HepG2 (cell line): ENCODE data around the gene NT5M. TPM values are rescaled to one million over a fixed set of nuclear protein-coding genes. Genes with fewer than 3 reads are reported as not detected.
A peak's percentile ranks its signal among the peaks of the same experiment; 100 is the strongest.

Source experiments
- ARID2 ChIP-seq: sonication (generic); formaldehyde crosslinking; IDR thresholded peaks from 2 replicates; pipeline ENCODE4 v1.8.1; 2022; ENCODE audit warnings: mild to moderate bottlenecking, missing genetic modification reagents, borderline replicate concordance
- ARNTL ChIP-seq: sonication (generic); formaldehyde crosslinking; IDR thresholded peaks from 2 replicates; pipeline ENCODE4 v1.4.0; 2020; ENCODE audit warnings: mild to moderate bottlenecking, missing genetic modification reagents
- MATR3 ChIP-seq: sonication (generic); formaldehyde crosslinking; IDR thresholded peaks from 2 replicates; pipeline ENCODE4 v1.4.0; 2020; ENCODE audit warnings: missing genetic modification reagents
- MXD4 ChIP-seq: IDR thresholded peaks from 2 replicates; pipeline ENCODE4 v1.6.1; 2016; ENCODE audit warnings: mild to moderate bottlenecking, missing biosample characterization, missing genetic modification reagents
- SMARCE1 ChIP-seq: fragments of 450-650 bp; IDR thresholded peaks from 2 replicates; pipeline ENCODE4 v1.6.1; 2017; ENCODE audit warnings: borderline replicate concordance
- ZBTB40 ChIP-seq, 2 experiments: fragments of 450-650 bp in 1 of 2; sonication (generic) in 1 of 2; formaldehyde crosslinking in 1 of 2; IDR thresholded peaks; 2 replicates each; pipeline versions ENCODE4 v1.6.1 to v1.8.0; 2016 to 2022; ENCODE audit warnings: antibody characterized with exemption in 1 of 2, mild to moderate bottlenecking in 1 of 2, missing genetic modification reagents in 1 of 2
- ZNF543 ChIP-seq: sonication (generic); formaldehyde crosslinking; IDR thresholded peaks from 2 replicates; pipeline ENCODE4 v1.4.0; 2020; ENCODE audit warnings: mild to moderate bottlenecking, missing genetic modification reagents
- ZNF563 ChIP-seq: sonication (generic); formaldehyde crosslinking; IDR thresholded peaks from 2 replicates; pipeline ENCODE4 v1.8.0; 2022; ENCODE audit warnings: mild to moderate bottlenecking, moderate library complexity, missing genetic modification reagents
- ZNF703 ChIP-seq: sonication (generic); formaldehyde crosslinking; IDR thresholded peaks from 2 replicates; pipeline ENCODE4 v1.5.1; 2020; ENCODE audit warnings: missing genetic modification reagents, mild to moderate bottlenecking, moderate library complexity, borderline replicate concordance
- ZSCAN12 ChIP-seq: sonication (generic); formaldehyde crosslinking; IDR thresholded peaks from 2 replicates; pipeline ENCODE4 v1.9.0; 2021; ENCODE audit warnings: mild to moderate bottlenecking, missing genetic modification reagents
- polyA plus RNA-seq, 8 experiments: library from polyadenylated mRNA; depleted of rRNA in 3 of 8; stranded (reverse) in 7 of 8; unstranded in 1 of 8; fragments of >200 nt; fragmentation: Illumina TruSeq in 4 of 8; extraction: Trizol in 4 of 8; gene quantifications; 2 replicates each; pipeline versions ENCODE4 v1.2.1 to v1.2.3, GENCODE V29; 2011 to 2016; ENCODE audit warnings: low read depth in 4 of 8, missing spikeins in 1 of 8, mixed read lengths in 1 of 8; ENCODE audit not compliant: insufficient read depth in 1 of 8
- total RNA-seq, 5 experiments: library from RNA; depleted of rRNA; stranded (reverse); fragments of >200 nt; fragmentation: Illumina TruSeq; extraction: Trizol; gene quantifications; 2 replicates each; pipeline ENCODE4 v1.2.3, GENCODE V29; 2016; ENCODE audit warnings: low read depth in 1 of 5
- TF ChIP-seq, protein P1 (sequence below): sonication (generic); formaldehyde crosslinking; IDR thresholded peaks from one replicate; pipeline ENCODE4 v1.5.1; 2020; ENCODE audit warnings: mild to moderate bottlenecking, missing genetic modification reagents; ENCODE audit errors: not compliant biosample characterization

The NT5M gene
- total and polyA plus RNA-seq, 2 of the 13 experiments (the other 11 are each of a cell fraction or from before 2014, with no cell fraction given), result 0.55 to 0.78 TPM

DNA sequence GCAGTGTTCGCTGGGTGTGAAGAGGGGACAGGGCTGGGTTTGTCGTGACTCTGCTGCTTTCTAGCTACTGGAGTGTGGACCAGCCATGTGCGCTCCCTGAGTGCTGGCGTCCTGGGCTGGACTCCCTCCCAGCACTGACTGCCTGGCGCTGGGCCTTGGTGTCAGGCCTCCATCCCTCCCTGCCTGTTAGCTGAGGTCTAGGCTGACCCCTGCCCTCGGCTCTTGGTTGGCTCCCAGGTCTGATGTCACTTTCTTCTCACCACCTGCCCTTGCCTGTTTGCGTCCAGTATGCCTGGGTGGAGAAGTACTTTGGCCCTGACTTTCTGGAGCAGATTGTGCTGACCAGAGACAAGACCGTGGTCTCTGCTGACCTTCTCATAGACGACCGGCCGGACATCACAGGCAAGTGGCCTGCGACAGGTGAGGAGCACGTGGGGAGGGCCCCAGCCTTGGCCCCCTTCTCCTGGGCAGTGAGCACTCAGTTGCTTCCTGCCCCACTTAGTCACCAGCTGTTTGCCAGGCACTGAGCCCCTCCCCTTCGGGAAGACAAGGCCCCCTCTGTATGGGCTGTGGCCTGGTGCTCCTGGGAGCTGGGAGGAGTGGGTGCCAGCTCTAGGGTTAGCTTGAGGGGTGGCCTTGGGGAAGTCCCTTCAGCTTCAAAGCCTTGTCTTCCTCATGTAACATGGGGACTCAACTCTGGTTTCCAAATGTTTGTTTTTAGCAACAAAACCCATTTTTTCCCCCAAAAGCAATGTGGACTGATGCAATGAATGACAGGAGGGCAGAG is 41.5 kb downstream of the NT5M start (continued):
- TF ChIP-seq ZBTB40 (IDR thresholded peaks at IDR 0.05) (no peak), ZBTB40 (CRISPR knock-in tag; IDR thresholded peaks at IDR 0.05) (no peak), ZSCAN12 (CRISPR knock-in tag) (no peak), SMARCE1 (no peak), ARNTL (CRISPR knock-in tag) (0 out of 2 replicates have a peak, but pooled peaks have one; percentile 24), MATR3 (no peak), MXD4 (CRISPR knock-in tag) (peak; percentile 40; the same call in 1 of the 2 replicates), ARID2 (0 out of 2 replicates have a peak, but pooled peaks have one; percentile 32), ZNF703 (CRISPR knock-in tag) (no peak), ZNF543 (CRISPR knock-in tag) (no peak), ZNF563 (CRISPR knock-in tag) (no peak)
- TF ChIP-seq, protein P1, sequence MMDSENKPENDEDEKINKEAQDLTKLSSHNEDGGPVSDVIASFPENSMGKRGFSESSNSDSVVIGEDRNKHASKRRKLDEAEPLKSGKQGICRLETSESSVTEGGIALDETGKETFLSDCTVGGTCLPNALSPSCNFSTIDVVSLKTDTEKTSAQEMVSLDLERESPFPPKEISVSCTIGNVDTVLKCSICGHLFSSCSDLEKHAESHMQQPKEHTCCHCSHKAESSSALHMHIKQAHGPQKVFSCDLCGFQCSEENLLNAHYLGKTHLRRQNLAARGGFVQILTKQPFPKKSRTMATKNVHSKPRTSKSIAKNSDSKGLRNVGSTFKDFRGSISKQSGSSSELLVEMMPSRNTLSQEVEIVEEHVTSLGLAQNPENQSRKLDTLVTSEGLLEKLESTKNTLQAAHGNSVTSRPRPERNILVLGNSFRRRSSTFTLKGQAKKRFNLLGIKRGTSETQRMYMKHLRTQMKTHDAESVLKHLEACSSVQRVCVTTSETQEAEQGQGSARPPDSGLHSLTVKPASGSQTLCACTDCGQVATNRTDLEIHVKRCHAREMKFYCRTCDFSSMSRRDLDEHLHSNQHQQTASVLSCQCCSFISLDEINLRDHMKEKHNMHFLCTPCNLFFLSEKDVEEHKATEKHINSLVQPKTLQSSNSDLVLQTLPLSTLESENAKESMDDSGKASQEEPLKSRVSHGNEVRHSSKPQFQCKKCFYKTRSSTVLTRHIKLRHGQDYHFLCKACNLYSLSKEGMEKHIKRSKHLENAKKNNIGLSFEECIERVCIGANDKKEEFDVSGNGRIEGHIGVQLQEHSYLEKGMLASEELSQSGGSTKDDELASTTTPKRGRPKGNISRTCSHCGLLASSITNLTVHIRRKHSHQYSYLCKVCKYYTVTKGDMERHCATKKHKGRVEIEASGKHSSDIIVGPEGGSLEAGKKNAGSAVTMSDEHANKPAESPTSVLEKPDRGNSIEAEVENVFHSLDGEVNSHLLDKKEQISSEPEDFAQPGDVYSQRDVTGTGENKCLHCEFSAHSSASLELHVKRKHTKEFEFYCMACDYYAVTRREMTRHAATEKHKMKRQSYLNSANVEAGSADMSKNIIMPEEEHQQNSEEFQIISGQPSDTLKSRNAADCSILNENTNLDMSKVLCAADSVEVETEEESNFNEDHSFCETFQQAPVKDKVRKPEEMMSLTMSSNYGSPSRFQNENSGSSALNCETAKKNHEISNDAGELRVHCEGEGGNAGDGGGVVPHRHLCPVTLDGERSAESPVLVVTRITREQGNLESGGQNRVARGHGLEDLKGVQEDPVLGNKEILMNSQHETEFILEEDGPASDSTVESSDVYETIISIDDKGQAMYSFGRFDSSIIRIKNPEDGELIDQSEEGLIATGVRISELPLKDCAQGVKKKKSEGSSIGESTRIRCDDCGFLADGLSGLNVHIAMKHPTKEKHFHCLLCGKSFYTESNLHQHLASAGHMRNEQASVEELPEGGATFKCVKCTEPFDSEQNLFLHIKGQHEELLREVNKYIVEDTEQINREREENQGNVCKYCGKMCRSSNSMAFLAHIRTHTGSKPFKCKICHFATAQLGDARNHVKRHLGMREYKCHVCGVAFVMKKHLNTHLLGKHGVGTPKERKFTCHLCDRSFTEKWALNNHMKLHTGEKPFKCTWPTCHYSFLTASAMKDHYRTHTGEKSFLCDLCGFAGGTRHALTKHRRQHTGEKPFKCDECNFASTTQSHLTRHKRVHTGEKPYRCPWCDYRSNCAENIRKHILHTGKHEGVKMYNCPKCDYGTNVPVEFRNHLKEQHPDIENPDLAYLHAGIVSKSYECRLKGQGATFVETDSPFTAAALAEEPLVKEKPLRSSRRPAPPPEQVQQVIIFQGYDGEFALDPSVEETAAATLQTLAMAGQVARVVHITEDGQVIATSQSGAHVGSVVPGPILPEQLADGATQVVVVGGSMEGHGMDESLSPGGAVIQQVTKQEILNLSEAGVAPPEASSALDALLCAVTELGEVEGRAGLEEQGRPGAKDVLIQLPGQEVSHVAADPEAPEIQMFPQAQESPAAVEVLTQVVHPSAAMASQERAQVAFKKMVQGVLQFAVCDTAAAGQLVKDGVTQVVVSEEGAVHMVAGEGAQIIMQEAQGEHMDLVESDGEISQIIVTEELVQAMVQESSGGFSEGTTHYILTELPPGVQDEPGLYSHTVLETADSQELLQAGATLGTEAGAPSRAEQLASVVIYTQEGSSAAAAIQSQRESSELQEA (CRISPR knock-in tag), result no peak
